ENCODE measurements around the gene NOVA2.

The NOVA2 gene

GRCh38 chr19:45952686-45953505, 20.8 kb downstream of the NOVA2 start:
- Histone ChIP-seq H2AFZ (ENCODE audit: low read depth, low read length) (peak overlapping the region; percentile 62), H2AK5ac (ENCODE audit: low read length, severe bottlenecking) (no peak overlapping the region), H3K4ac (ENCODE audit: low read depth in 1 of 2, low read length in 2 of 2) (no peak overlapping the region), H4K91ac (ENCODE audit: low read length) (peak overlapping the region; percentile 34), H3K27ac (ENCODE audit: low read length, poor library complexity, severe bottlenecking) (no peak overlapping the region), H2BK12ac (ENCODE audit: low read length in 2 of 2) (no peak overlapping the region), H3K79me1 (replicated peaks; ENCODE audit: low read length, poor library complexity, severe bottlenecking) (no peaks in the 10 kb centered on the region), H3K36me3 (ENCODE audit: control insufficient read depth in 1 of 2, insufficient read depth in 2 of 2, low read depth in 1 of 2, low read length in 2 of 2) (no peaks in the 10 kb centered on the region), H3K4me2 (ENCODE audit: low read length, poor library complexity, severe bottlenecking) (peak overlapping the region; percentile 73), H3K4me1 (ENCODE audit: control insufficient read depth, insufficient read depth, low read depth, low read length) (peaks cover 10% of the 10 kb centered on the region), H3K23ac (ENCODE audit: low read length in 2 of 2) (peak overlapping the region in 1 of 2 experiments; percentile 34), H3K9me3 (ENCODE audit: control insufficient read depth, low read length) (no peaks in the 10 kb centered on the region), H2BK15ac (ENCODE audit: low read depth, poor library complexity, severe bottlenecking) (no peak overlapping the region), H3K4me3 (ENCODE audit: insufficient read depth in 1 of 2, low read depth in 1 of 2, low read length in 2 of 2) (peak overlapping the region; percentile 49 to 67), H2BK120ac (ENCODE audit: low read depth, low read length) (no peak overlapping the region), H3K9ac (ENCODE audit: low read length) (no peak overlapping the region), H3K18ac (ENCODE audit: low read depth in 1 of 2, low read length in 2 of 2) (no peak overlapping the region), H3K27me3 (ENCODE audit: control insufficient read depth in 1 of 2, insufficient read depth in 1 of 2, low read length in 2 of 2) (peaks cover 16 to 26% of the 10 kb centered on the region in 2 experiments), H2BK5ac (ENCODE audit: low read depth, low read length, poor library complexity, severe bottlenecking) (no peak overlapping the region), H3K14ac (ENCODE audit: low read length in 2 of 2) (no peak overlapping the region), H4K8ac (ENCODE audit: low read length) (peak overlapping the region; percentile 60)
- 2% methylated on average over 29 of the region's 43 CpGs for WGBS
- peak; percentile 54 for DNase-seq

DNA sequence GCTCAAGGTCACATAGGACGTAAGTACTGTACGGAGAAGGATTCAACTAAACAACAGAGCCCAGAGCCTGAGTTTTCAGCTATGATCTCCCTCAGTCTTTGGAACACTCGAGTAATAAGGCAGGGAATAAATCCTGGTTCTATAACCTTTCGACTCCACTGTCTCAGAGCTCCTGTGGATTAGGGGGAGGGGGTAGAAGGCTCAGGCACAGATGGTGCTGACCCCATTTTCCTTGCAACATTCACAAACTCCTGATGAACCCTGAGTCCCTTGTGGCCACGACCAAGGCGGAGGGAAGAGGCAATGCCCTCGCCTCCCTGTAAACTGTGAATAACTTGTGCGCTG, 21.4 kb downstream of the NOVA2 start:
- Histone ChIP-seq H3K23ac (ENCODE audit: low read length in 2 of 2) (no peak overlapping the region), H3K4me2 (ENCODE audit: low read length, poor library complexity, severe bottlenecking) (peak overlapping the region; percentile 73), H4K8ac (ENCODE audit: low read length) (no peak overlapping the region), H3K4ac (ENCODE audit: low read depth in 1 of 2, low read length in 2 of 2) (no peak overlapping the region), H2BK120ac (ENCODE audit: low read depth, low read length) (no peak overlapping the region), H3K4me3 (ENCODE audit: insufficient read depth in 1 of 2, low read depth in 1 of 2, low read length in 2 of 2) (no peak overlapping the region), H3K9ac (ENCODE audit: low read length) (no peak overlapping the region), H2AFZ (ENCODE audit: low read depth, low read length) (no peak overlapping the region), H2AK5ac (ENCODE audit: low read length, severe bottlenecking) (no peak overlapping the region), H3K18ac (ENCODE audit: low read depth in 1 of 2, low read length in 2 of 2) (no peak overlapping the region), H3K4me1 (ENCODE audit: control insufficient read depth, insufficient read depth, low read depth, low read length) (peaks cover 10% of the 10 kb centered on the region), H2BK15ac (ENCODE audit: low read depth, poor library complexity, severe bottlenecking) (no peak overlapping the region), H2BK5ac (ENCODE audit: low read depth, low read length, poor library complexity, severe bottlenecking) (no peak overlapping the region), H2BK12ac (ENCODE audit: low read length in 2 of 2) (no peak overlapping the region), H3K27ac (ENCODE audit: low read length, poor library complexity, severe bottlenecking) (no peak overlapping the region), H3K14ac (ENCODE audit: low read length in 2 of 2) (no peak overlapping the region), H3K36me3 (ENCODE audit: control insufficient read depth in 1 of 2, insufficient read depth in 2 of 2, low read depth in 1 of 2, low read length in 2 of 2) (no peaks in the 10 kb centered on the region), H3K79me1 (replicated peaks; ENCODE audit: low read length, poor library complexity, severe bottlenecking) (no peaks in the 10 kb centered on the region), H4K91ac (ENCODE audit: low read length) (no peak overlapping the region), H3K27me3 (ENCODE audit: control insufficient read depth in 1 of 2, insufficient read depth in 1 of 2, low read length in 2 of 2) (peaks cover 16 to 28% of the 10 kb centered on the region in 2 experiments), H3K9me3 (ENCODE audit: control insufficient read depth, low read length) (no peaks in the 10 kb centered on the region)
- WGBS, result 42% methylated on average over 8 of the region's 8 CpGs
- no peak for DNase-seq

DNA sequence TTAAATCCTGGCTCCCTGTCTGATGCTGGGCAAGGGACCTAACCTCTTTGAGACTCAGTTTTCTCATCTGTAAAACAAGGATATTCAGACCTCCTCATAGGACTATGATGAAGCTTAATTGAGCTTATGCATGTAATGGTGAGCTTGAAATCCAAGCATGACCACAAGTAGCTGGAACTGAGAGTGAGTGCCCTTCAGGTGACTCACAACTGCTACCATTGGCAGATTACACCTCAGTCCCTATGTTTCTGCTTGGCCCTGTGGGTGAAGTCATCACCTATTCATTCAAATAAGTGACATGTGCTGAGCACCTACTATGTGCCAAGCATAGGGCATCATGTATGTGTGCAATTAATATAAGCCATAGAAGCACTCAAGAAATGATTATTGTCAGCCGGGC, 25.7 kb downstream of the NOVA2 start:
- Histone ChIP-seq H3K4me2 (ENCODE audit: low read length, poor library complexity, severe bottlenecking) (no peak overlapping the region), H3K4ac (ENCODE audit: low read depth in 1 of 2, low read length in 2 of 2) (no peak overlapping the region), H2BK12ac (ENCODE audit: low read length in 2 of 2) (no peak overlapping the region), H3K14ac (ENCODE audit: low read length in 2 of 2) (no peak overlapping the region), H3K4me1 (ENCODE audit: control insufficient read depth, insufficient read depth, low read depth, low read length) (peaks cover 6% of the 10 kb centered on the region), H3K79me1 (replicated peaks; ENCODE audit: low read length, poor library complexity, severe bottlenecking) (no peaks in the 10 kb centered on the region), H3K9ac (ENCODE audit: low read length) (no peak overlapping the region), H2BK5ac (ENCODE audit: low read depth, low read length, poor library complexity, severe bottlenecking) (no peak overlapping the region), H3K23ac (ENCODE audit: low read length in 2 of 2) (no peak overlapping the region), H3K4me3 (ENCODE audit: insufficient read depth in 1 of 2, low read depth in 1 of 2, low read length in 2 of 2) (no peak overlapping the region), H2AK5ac (ENCODE audit: low read length, severe bottlenecking) (no peak overlapping the region), H2BK15ac (ENCODE audit: low read depth, poor library complexity, severe bottlenecking) (no peak overlapping the region), H3K27me3 (ENCODE audit: control insufficient read depth in 1 of 2, insufficient read depth in 1 of 2, low read length in 2 of 2) (peaks cover 12 to 24% of the 10 kb centered on the region in 2 experiments), H2BK120ac (ENCODE audit: low read depth, low read length) (no peak overlapping the region), H2AFZ (ENCODE audit: low read depth, low read length) (no peak overlapping the region), H3K27ac (ENCODE audit: low read length, poor library complexity, severe bottlenecking) (no peak overlapping the region), H3K18ac (ENCODE audit: low read depth in 1 of 2, low read length in 2 of 2) (no peak overlapping the region), H4K8ac (ENCODE audit: low read length) (no peak overlapping the region), H4K91ac (ENCODE audit: low read length) (no peak overlapping the region), H3K9me3 (ENCODE audit: control insufficient read depth, low read length) (no peaks in the 10 kb centered on the region), H3K36me3 (ENCODE audit: control insufficient read depth in 1 of 2, insufficient read depth in 2 of 2, low read depth in 1 of 2, low read length in 2 of 2) (no peaks in the 10 kb centered on the region)
- no peak for DNase-seq
- WGBS, result 88% methylated on average over 1 of the region's 1 CpG

DNA sequence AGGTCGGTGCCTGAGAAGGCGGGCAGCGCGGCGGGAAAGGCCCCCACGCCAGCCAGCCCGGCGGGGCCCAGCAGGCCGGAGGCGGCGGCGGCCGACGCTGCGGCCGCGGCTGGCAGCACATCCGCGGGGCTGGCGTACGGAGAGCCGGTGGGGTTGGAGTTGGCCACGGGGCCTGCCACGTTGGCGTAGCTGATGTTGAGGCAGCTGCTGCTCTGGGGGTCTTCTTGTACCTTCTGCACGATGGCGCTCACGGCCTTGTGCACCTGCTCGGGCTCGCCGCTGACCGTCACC, 33.2 kb downstream of the NOVA2 start:
- Histone ChIP-seq H4K91ac (ENCODE audit: low read length) (no peak overlapping the region), H3K9me3 (ENCODE audit: control insufficient read depth, low read length) (peaks cover 2% of the 10 kb centered on the region), H2BK12ac (ENCODE audit: low read length in 2 of 2) (no peak overlapping the region), H4K8ac (ENCODE audit: low read length) (no peak overlapping the region), H2AFZ (ENCODE audit: low read depth, low read length) (no peak overlapping the region), H3K36me3 (ENCODE audit: control insufficient read depth in 1 of 2, insufficient read depth in 2 of 2, low read depth in 1 of 2, low read length in 2 of 2) (no peaks in the 10 kb centered on the region), H2AK5ac (ENCODE audit: low read length, severe bottlenecking) (no peak overlapping the region), H3K4me3 (ENCODE audit: insufficient read depth in 1 of 2, low read depth in 1 of 2, low read length in 2 of 2) (no peak overlapping the region), H2BK15ac (ENCODE audit: low read depth, poor library complexity, severe bottlenecking) (no peak overlapping the region), H3K4ac (ENCODE audit: low read depth in 1 of 2, low read length in 2 of 2) (no peak overlapping the region), H3K14ac (ENCODE audit: low read length in 2 of 2) (no peak overlapping the region), H3K23ac (ENCODE audit: low read length in 2 of 2) (no peak overlapping the region), H3K9ac (ENCODE audit: low read length) (no peak overlapping the region), H2BK120ac (ENCODE audit: low read depth, low read length) (no peak overlapping the region), H3K18ac (ENCODE audit: low read depth in 1 of 2, low read length in 2 of 2) (no peak overlapping the region), H3K4me1 (ENCODE audit: control insufficient read depth, insufficient read depth, low read depth, low read length) (no peaks in the 10 kb centered on the region), H3K4me2 (ENCODE audit: low read length, poor library complexity, severe bottlenecking) (no peak overlapping the region), H3K27me3 (ENCODE audit: control insufficient read depth in 1 of 2, insufficient read depth in 1 of 2, low read length in 2 of 2) (peaks cover 33 to 70% of the 10 kb centered on the region in 2 experiments), H3K79me1 (replicated peaks; ENCODE audit: low read length, poor library complexity, severe bottlenecking) (no peaks in the 10 kb centered on the region), H2BK5ac (ENCODE audit: low read depth, low read length, poor library complexity, severe bottlenecking) (no peak overlapping the region), H3K27ac (ENCODE audit: low read length, poor library complexity, severe bottlenecking) (no peak overlapping the region)
- no peak for DNase-seq
- 94% methylated on average over 32 of the region's 32 CpGs for WGBS

Measured in mesenchymal stem cell (in vitro differentiated cells and primary cell).